B cell (primary cell): ENCODE results near the gene CD81. TPM values are rescaled to one million over a fixed set of nuclear protein-coding genes. Genes with fewer than 3 reads are reported as not detected.

ENCODE experiments used
- ATAC-seq: fragments of 200-7000 bp; cut with Tn5 transposase; one replicate; pipeline ENCODE4 v1.10.0; 2021; ENCODE audit warnings: low read depth, mild to moderate bottlenecking, moderate number of reproducible peaks, moderate library complexity
- CTCF ChIA-PET: fragments of 350-600 bp; sonication (Branson Sonifier 250); formaldehyde crosslinking; loops from one replicate; lab custom pipeline; 2021; ENCODE audit warnings: antibody characterized with exemption, inconsistent platforms; lab: Charles Lee
- POLR2A ChIA-PET: fragments of 350-600 bp; sonication (Branson Sonifier 250); formaldehyde crosslinking; loops from one replicate; lab custom pipeline; 2021; ENCODE audit warnings: antibody characterized with exemption; lab: Charles Lee
- DNase-seq: peaks from one replicate; pipeline ENCODE4 v3.0.0; 2013
- H2AFZ ChIP-seq: 2 replicates; pipeline ENCODE4 v1.6.1; 2012; ENCODE audit warnings: mild to moderate bottlenecking, low read depth, low read length; ENCODE audit not compliant: insufficient read depth, poor library complexity, severe bottlenecking
- H3K27ac ChIP-seq, 2 donors: 1 replicate in 1 of 2; 2 replicates in 1 of 2; pipeline ENCODE4 v1.5.1; 2012 to 2013; ENCODE audit warnings: low read length in 2 of 2, mild to moderate bottlenecking in 2 of 2, moderate library complexity in 1 of 2
- H3K27me3 ChIP-seq, 4 experiments: fragments of 200-600 bp in 1 of 4; sonication (generic) in 1 of 4; replicated peaks in 1 of 4; 1 replicate in 2 of 4; 2 replicates in 2 of 4; pipeline versions ENCODE4 v1.6.1 to v1.7.0; 2013 to 2016; ENCODE audit warnings: low read length in 3 of 4, mild to moderate bottlenecking in 2 of 4, mixed read lengths in 1 of 4, moderate library complexity in 1 of 4; ENCODE audit not compliant: insufficient read depth in 4 of 4, control insufficient read depth in 3 of 4; ENCODE audit errors: control extremely low read depth in 1 of 4
- H3K36me3 ChIP-seq, 2 experiments: replicated peaks in 1 of 2; 1 replicate in 1 of 2; 2 replicates in 1 of 2; pipeline versions ENCODE4 v1.6.1 to v1.7.1; 2013; ENCODE audit warnings: low read length in 1 of 2; ENCODE audit not compliant: insufficient read depth in 2 of 2, control insufficient read depth in 1 of 2; ENCODE audit errors: control extremely low read depth in 1 of 2, extremely low read depth in 1 of 2
- H3K4me1 ChIP-seq, 2 donors: fragments of 200-600 bp in 1 of 2; sonication (generic) in 1 of 2; 1 replicate in 1 of 2; 2 replicates in 1 of 2; pipeline versions ENCODE4 v1.5.1 to v1.6.1; 2013 to 2017; ENCODE audit warnings: low read length in 2 of 2; ENCODE audit not compliant: control insufficient read depth in 2 of 2, insufficient read depth in 2 of 2
- H3K4me2 ChIP-seq: replicated peaks from 2 replicates; pipeline ENCODE3; 2012; ENCODE audit warnings: mild to moderate bottlenecking, low read depth, low read length; ENCODE audit not compliant: poor library complexity, severe bottlenecking
- H3K4me3 ChIP-seq, 5 experiments: fragments of 200-600 bp in 1 of 5; sonication (generic) in 1 of 5; 1 replicate in 3 of 5; 2 replicates in 2 of 5; pipeline versions ENCODE4 v1.5.1 to v1.7.0; 2011 to 2016; ENCODE audit warnings: low read length in 4 of 5, mild to moderate bottlenecking in 4 of 5, low read depth in 2 of 5, control low read depth in 1 of 5, moderate library complexity in 1 of 5; ENCODE audit not compliant: insufficient read depth in 1 of 5; ENCODE audit errors: control extremely low read depth in 1 of 5, extremely low read depth in 1 of 5
- H3K79me2 ChIP-seq: fragments of 200-600 bp; sonication (generic); one replicate; pipeline ENCODE4 v1.6.0; 2016; ENCODE audit warnings: low read length; ENCODE audit not compliant: control insufficient read depth, insufficient read depth
- H3K9ac ChIP-seq: fragments of 200-600 bp; sonication (generic); 2 replicates; pipeline ENCODE4 v1.6.1; 2017; ENCODE audit warnings: mild to moderate bottlenecking, low read length, moderate library complexity
- H3K9me3 ChIP-seq, 3 donors: one replicate each; pipeline versions ENCODE4 v1.6.1 to v1.7.1; 2013; ENCODE audit warnings: low read length in 2 of 3; ENCODE audit not compliant: control insufficient read depth in 2 of 3, insufficient read depth in 1 of 3; ENCODE audit errors: control extremely low read depth in 1 of 3
- H4K20me1 ChIP-seq: 2 replicates; pipeline ENCODE4 v1.6.0; 2012; ENCODE audit warnings: mild to moderate bottlenecking, low read length; ENCODE audit not compliant: insufficient read depth, control insufficient read depth, poor library complexity, severe bottlenecking
- H3K27ac Mint-ChIP-seq: one replicate; pipeline ENCODE4 v1.8.0; 2021; ENCODE audit warnings: mixed read lengths
- H3K27me3 Mint-ChIP-seq: one replicate; pipeline ENCODE4 v1.8.0; 2021; ENCODE audit warnings: mixed read lengths
- H3K4me1 Mint-ChIP-seq: one replicate; pipeline ENCODE4 v1.8.0; 2021; ENCODE audit warnings: mixed read lengths
- H3K4me3 Mint-ChIP-seq: one replicate; pipeline ENCODE4 v1.8.0; 2021; ENCODE audit warnings: mixed read lengths
- H3K9me3 Mint-ChIP-seq: one replicate; pipeline ENCODE4 v1.8.0; 2022; ENCODE audit warnings: mixed read lengths; ENCODE audit not compliant: insufficient read depth
- EZH2 ChIP-seq: IDR thresholded peaks from 2 replicates; pipeline ENCODE4 v1.6.1; 2012; ENCODE audit warnings: borderline replicate concordance, low read depth, mild to moderate bottlenecking, moderate library complexity, low read length; ENCODE audit not compliant: insufficient read depth, poor library complexity, severe bottlenecking
- whole genome bisulfite sequencing: methylation state at CpG from one replicate; pipeline ENCODE4 v1.1.5; 2013; ENCODE audit warnings: missing lambda C conversion rate; ENCODE audit not compliant: insufficient coverage; 5-methylcytosine and 5-hydroxymethylcytosine counted together
- intact Hi-C: fragments of 100-400 bp; cut with micrococcal nuclease; formaldehyde crosslinking; loops from one replicate; pipeline ENCODE4 v1.10.0; 2022
- polyA plus RNA-seq: library from polyadenylated mRNA; depleted of rRNA; stranded (reverse); fragments of >200 nt; gene quantifications from 2 replicates; pipeline ENCODE4 v1.2.3, GENCODE V29; 2012
- total RNA-seq, 2 donors: library from RNA; stranded (reverse); fragments of 120-200 nt in 1 of 2; gene quantifications; 1 replicate in 1 of 2; 2 replicates in 1 of 2; pipeline versions ENCODE4 v1.2.3 to v1.2.4, GENCODE V29; 2013 to 2022
- TF ChIP-seq, protein P1 (sequence below): fragments of 200-600 bp; IDR thresholded peaks from one replicate; pipeline ENCODE4 v1.8.0; 2022; ENCODE audit warnings: antibody characterized with exemption, mild to moderate bottlenecking

Gene CD81
- total and polyA plus RNA-seq, 2 donors (not counting 1 experiment from before 2014, with no cell fraction given), result 253 to 361 TPM

DNA sequence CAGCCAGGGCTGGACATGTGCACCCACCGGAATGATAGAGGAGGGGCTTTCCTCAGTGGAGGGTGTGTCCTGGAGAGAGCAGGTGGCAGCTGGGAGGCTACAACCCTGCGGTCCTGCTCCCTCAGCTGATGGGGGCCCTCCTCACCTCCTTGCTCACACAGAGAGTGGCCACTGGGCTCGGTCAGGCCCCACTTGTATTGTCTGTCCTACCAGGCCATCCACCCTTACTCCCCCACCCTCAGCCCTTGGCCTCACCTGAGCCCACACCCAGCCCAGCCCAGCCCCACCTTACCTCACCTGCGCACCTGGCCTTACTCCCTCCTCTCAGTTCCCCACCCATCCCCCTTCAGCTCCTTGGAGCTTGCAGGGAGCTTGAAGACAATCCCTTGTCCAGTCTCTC lies 64.1 kb downstream of the CD81 start:
- ChIA-PET POLR2A (no interaction called here), CTCF (interaction anchor here (0.8 to 1.5 kb wide), 8 partner anchors 20 to 447 kb away, joined by 3 to 5 read pairs (median 4); partner anchors contain the start of genes C11orf21 and TSPAN32)
- ATAC-seq (no peak), DNase-seq (no peak)
- no peak for TF ChIP-seq EZH2
- TF ChIP-seq, protein P1, sequence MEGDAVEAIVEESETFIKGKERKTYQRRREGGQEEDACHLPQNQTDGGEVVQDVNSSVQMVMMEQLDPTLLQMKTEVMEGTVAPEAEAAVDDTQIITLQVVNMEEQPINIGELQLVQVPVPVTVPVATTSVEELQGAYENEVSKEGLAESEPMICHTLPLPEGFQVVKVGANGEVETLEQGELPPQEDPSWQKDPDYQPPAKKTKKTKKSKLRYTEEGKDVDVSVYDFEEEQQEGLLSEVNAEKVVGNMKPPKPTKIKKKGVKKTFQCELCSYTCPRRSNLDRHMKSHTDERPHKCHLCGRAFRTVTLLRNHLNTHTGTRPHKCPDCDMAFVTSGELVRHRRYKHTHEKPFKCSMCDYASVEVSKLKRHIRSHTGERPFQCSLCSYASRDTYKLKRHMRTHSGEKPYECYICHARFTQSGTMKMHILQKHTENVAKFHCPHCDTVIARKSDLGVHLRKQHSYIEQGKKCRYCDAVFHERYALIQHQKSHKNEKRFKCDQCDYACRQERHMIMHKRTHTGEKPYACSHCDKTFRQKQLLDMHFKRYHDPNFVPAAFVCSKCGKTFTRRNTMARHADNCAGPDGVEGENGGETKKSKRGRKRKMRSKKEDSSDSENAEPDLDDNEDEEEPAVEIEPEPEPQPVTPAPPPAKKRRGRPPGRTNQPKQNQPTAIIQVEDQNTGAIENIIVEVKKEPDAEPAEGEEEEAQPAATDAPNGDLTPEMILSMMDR, result no peak
- Histone ChIP-seq H3K79me2 (peaks cover 1% of the 10 kb centered on the region), H2AFZ (no peak overlapping the region), H3K4me1 (peaks cover 11 to 16% of the 10 kb centered on the region in 2 donors), H3K9ac (no peak overlapping the region), H3K4me2 (no peak overlapping the region), H3K4me3 (no peak overlapping the region), H3K36me3 (no peaks in the 10 kb centered on the region), H3K27ac (no peak overlapping the region), H3K27me3 (peaks cover 0 to 16% (median 0%) of the 10 kb centered on the region in 4 experiments), H4K20me1 (no peaks in the 10 kb centered on the region), H3K9me3 (peaks cover 0 to 21% (median 0%) of the 10 kb centered on the region in 3 donors)
- Mint-ChIP-seq H3K27me3 (peaks cover 3% of the 10 kb centered on the region), H3K27ac (no peak overlapping the region), H3K9me3 (peaks cover 4% of the 10 kb centered on the region), H3K4me3 (no peak overlapping the region), H3K4me1 (peaks cover 14% of the 10 kb centered on the region)
- WGBS, result 100% methylated on average over 4 of the region's 4 CpGs
- intact Hi-C loops, result no loop called here

DNA sequence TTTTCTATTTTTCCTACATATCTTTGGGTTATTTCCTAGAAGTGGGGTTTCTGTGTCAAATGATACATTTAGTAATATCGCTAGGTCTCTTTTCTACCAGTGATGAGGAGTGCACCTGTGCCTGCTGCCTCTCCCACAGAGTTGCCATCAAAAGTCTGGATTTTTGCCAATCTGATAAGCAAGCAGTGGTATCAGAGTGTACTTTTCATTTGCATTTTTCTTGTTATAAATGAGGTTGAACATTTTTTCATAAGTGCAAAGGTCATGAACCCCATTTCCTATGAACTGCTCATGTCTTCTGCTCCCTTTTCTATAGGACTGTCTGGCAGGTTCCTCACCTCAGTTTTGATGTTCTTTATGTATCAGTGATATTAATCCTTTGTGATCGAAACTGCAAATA lies 65.5 kb downstream of the CD81 start:
- no peak overlapping the region for H3K4me3 Mint-ChIP-seq
- CTCF ChIA-PET, result interaction anchor here (1.0 to 1.5 kb wide), 3 partner anchors 22 to 89 kb away, joined by 3 to 5 read pairs (median 4); no protein-coding TSS in a partner anchor
- no peak for DNase-seq

More for the DNA sequence above, 65.5 kb downstream of the CD81 start:
- H4K20me1 ChIP-seq, result peaks cover 2% of the 10 kb centered on the region
- Mint-ChIP-seq H3K27me3 (no peaks in the 10 kb centered on the region), H3K27ac (peak overlapping the region; percentile 17), H3K4me1 (peaks cover 28% of the 10 kb centered on the region), H3K9me3 (peaks cover 4% of the 10 kb centered on the region)
- no peak overlapping the region for H3K4me3 ChIP-seq
- no peak overlapping the region for H3K9ac ChIP-seq
- no peak for ATAC-seq
- H3K79me2 ChIP-seq, result peaks cover 15% of the 10 kb centered on the region
- H3K36me3 ChIP-seq, result no peaks in the 10 kb centered on the region
- no peak overlapping the region for H3K4me2 ChIP-seq
- TF ChIP-seq, protein P1, result no peak
- no peak for TF ChIP-seq EZH2
- intact Hi-C loops, result no loop called here
- H3K27ac ChIP-seq, result no peak overlapping the region
- peaks cover 0 to 9% (median 0%) of the 10 kb centered on the region in 3 donors for H3K9me3 ChIP-seq
- POLR2A ChIA-PET, result no interaction called here
- no peak overlapping the region for H2AFZ ChIP-seq
- no CpG with 5 or more reads among the region's 2 CpGs for WGBS
- H3K27me3 ChIP-seq, result peaks cover 0 to 10% (median 0%) of the 10 kb centered on the region in 4 experiments
- H3K4me1 ChIP-seq, result peaks cover 25 to 30% of the 10 kb centered on the region in 2 donors
